Measurements from ENCODE around the gene RNASE1.

Gene RNASE1

DNA sequence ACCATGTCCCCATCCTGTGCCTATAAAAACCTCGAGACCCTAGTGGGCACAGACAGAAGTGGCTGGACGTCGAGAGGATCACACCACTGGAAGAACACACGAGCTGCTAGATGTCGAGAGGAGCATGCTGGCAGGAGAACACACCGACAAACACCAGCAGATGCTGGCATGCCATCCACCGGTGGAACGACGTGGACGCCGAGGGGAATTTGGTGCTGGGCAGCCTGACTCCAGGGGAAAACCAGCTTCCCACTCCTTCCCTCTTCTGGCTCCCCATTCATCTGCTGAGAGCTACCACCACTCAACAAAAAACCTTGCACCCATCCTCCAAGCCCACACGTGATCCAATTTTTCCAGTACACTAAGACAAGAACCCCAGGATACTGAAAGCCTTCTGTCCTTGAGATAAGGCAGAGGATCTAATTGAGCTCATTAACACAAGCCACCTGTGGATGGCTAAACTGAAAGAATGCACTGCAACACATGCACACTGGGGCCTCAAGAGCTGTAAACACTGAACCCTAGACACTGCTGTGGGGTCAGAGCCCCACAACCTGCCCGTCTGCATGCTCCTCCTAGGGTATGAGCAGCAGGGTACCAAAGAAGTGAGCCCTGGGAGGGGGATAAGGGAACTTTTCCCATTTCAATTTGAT lies 12.1 kb downstream of the RNASE1 start:
- TF ChIP-seq, protein P1, sequence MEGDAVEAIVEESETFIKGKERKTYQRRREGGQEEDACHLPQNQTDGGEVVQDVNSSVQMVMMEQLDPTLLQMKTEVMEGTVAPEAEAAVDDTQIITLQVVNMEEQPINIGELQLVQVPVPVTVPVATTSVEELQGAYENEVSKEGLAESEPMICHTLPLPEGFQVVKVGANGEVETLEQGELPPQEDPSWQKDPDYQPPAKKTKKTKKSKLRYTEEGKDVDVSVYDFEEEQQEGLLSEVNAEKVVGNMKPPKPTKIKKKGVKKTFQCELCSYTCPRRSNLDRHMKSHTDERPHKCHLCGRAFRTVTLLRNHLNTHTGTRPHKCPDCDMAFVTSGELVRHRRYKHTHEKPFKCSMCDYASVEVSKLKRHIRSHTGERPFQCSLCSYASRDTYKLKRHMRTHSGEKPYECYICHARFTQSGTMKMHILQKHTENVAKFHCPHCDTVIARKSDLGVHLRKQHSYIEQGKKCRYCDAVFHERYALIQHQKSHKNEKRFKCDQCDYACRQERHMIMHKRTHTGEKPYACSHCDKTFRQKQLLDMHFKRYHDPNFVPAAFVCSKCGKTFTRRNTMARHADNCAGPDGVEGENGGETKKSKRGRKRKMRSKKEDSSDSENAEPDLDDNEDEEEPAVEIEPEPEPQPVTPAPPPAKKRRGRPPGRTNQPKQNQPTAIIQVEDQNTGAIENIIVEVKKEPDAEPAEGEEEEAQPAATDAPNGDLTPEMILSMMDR (IDR thresholded peaks at IDR 0.05; ENCODE audit: low read depth, low read length, missing control alignments) = no peak
- no peak overlapping the region for H3K4me3 ChIP-seq (ENCODE audit: low read depth, low read length)
- no peak for DNase-seq (ENCODE audit: low read depth)

DNA sequence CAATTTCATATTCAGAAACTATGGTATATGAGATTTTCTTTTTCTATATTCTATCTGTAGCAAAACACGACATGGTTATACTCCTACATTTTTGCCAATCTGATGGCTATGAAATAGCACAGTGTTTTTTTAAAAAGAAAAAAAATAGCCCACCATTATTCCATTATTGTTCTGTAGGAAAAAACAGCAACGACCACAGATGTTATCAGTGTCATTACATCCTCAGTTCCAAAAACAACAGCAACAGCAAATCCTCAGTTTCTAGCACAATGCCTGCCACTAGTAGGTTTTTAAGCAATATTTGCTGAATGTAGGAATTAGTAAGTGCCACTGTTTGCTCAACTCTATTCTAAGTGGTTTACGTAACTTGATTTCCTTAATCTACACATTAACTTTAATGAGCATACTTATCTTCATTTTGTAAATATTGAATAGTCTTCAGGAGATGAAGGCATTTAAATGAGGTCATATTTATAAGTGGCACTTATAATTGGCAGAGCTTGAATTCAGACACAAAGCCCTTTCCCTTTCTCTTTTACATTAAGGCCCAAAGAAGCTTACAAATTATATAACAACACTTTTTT lies 13.3 kb downstream of the RNASE1 start:
- TF ChIP-seq, protein P1 (IDR thresholded peaks at IDR 0.05; ENCODE audit: low read depth, low read length, missing control alignments) = no peak
- H3K4me3 ChIP-seq (ENCODE audit: low read depth, low read length) = no peak overlapping the region
- DNase-seq (ENCODE audit: low read depth) = no peak

DNA sequence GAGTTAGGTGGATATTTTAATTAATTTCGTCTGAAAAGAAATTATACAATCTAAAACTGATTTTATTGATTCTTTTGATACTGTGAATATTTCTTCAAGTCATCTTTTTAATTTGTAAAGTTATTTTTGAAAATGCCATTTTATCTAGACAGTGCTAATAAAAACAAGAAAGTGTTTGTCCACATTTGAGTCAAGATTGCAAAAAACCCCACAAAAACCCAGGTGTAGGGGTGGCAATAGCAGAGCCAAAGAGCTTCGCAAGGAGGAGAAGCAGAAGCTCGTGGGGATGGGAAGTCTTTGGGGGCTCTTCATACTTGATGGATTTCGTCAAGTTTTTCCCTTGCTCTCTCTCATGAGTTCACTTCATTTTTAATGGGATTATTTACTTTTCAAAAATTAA lies 15.6 kb downstream of the RNASE1 start:
- TF ChIP-seq, protein P1 (IDR thresholded peaks at IDR 0.05; ENCODE audit: low read depth, low read length, missing control alignments) = no peak
- H3K4me3 ChIP-seq (ENCODE audit: low read depth, low read length) = no peak overlapping the region
- DNase-seq (ENCODE audit: low read depth) = no peak

DNA sequence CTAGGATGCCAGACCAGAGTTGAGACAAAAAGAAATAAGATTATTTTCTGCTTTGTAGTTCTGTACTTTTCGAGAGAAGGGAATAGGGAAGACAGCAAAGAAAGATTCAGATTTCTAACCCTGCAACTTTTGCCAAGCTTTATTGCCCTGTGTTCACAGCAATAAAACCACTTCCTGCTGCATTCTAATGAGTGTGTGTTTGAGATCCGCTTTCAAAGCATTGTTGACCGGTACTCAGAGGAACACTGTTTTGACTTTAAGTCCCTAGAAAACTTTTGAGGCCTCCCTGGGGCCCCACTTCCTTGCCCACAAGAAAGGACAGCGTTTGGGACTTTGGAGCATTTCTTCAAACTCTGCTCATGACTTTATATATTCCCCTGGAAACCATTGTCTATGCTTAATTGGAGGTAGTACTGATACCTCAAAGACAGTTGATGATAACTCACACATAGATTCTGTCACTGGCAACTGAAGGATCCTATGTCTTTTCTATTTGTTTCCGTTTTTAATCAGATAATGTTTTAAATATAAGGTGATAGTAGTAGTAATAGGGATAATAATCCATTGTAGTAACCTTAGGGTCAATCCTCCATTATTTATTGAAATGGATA lies 20.3 kb downstream of the RNASE1 start:
- peak overlapping the region; percentile 63 for H3K4me3 ChIP-seq (ENCODE audit: low read depth, low read length)
- no peak for DNase-seq (ENCODE audit: low read depth)
- TF ChIP-seq, protein P1 (IDR thresholded peaks at IDR 0.05; ENCODE audit: low read depth, low read length, missing control alignments) = no peak

DNA sequence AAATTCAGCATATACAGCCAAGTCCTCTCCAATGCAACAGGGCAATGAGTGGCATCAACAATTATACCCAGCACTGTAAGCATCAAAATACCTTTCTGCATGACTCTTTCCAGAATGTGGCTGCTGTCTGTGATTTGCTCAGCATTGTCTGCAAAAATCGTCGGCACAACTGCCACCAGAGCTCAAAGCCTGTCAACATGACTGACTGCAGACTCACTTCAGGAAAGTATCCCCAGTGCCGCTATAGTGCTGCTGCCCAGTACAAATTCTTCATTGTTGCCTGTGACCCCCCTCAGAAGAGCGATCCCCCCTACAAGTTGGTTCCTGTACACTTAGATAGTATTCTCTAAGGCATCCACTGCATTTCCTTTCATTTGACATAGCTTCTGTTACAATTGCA lies 20.8 kb downstream of the RNASE1 start:
- H3K4me3 ChIP-seq (ENCODE audit: low read depth, low read length) = peak overlapping the region; percentile 63
- TF ChIP-seq, protein P1 (IDR thresholded peaks at IDR 0.05; ENCODE audit: low read depth, low read length, missing control alignments) = no peak
- no peak for DNase-seq (ENCODE audit: low read depth)

DNA sequence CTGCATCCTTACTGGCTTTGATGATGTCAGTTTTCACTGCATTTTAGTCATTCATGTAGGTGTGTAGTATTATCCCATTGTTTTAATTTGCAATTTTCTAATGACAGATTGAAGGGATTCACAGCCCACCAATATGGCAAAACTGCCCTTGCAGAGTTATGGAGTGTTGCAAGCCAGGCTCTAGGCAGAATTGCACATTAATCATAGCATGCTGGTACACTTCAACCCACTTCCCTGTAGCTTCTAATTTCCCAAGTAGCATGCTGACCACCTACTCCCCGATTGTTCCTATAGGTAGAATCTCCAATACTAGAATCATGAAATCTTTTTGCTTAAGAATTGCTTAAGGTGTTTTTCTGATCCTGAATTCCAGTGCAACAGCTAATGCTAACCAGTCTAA lies 26.7 kb downstream of the RNASE1 start:
- TF ChIP-seq, protein P1 (IDR thresholded peaks at IDR 0.05; ENCODE audit: low read depth, low read length, missing control alignments) = no peak
- no peak overlapping the region for H3K4me3 ChIP-seq (ENCODE audit: low read depth, low read length)
- no peak for DNase-seq (ENCODE audit: low read depth)
